ENCODE results near the gene RIT2. TPM values are rescaled to one million over a fixed set of nuclear protein-coding genes. Genes with fewer than 3 reads are reported as not detected.

The RIT2 gene
- total RNA-seq, 2 donors from 2014 or later = not detected

DNA sequence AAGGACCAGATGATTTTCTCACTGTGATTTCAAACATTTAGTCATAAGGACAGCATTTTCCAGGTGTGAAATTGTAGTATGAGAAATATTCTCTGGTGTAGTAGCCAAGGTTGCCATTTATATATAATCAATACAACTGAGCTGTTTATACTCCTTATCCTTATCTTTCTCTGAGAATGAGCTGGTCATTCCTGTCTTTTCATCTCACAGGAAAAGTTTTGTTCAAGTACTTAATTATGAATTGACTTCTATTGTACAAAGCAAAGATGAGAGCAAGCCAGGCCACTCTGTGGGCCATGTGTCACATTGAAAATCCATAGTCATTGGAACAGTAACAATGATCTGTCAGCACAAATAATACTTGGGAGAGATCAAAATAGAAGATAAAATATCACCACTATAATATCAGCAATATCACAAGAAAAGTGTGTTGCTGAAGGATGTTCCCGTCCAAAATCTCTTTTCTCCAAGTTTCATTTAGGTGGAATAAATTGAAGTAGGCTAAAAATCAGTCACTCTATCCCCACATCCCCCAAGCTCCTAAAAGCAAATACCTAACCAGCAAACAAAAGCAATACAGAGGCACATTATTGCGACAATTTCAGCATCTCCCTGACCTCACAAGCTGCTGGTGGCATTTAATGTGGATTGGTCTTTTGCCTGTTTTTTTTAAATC, 2.1 kb downstream of the RIT2 start:
- no peaks in the 10 kb centered on the region for H3K27me3 ChIP-seq
- no peak overlapping the region for H3K4me3 ChIP-seq
- no peaks in the 10 kb centered on the region for H3K9me3 ChIP-seq
- H3K4me1 ChIP-seq = no peaks in the 10 kb centered on the region
- TF ChIP-seq, protein P1, sequence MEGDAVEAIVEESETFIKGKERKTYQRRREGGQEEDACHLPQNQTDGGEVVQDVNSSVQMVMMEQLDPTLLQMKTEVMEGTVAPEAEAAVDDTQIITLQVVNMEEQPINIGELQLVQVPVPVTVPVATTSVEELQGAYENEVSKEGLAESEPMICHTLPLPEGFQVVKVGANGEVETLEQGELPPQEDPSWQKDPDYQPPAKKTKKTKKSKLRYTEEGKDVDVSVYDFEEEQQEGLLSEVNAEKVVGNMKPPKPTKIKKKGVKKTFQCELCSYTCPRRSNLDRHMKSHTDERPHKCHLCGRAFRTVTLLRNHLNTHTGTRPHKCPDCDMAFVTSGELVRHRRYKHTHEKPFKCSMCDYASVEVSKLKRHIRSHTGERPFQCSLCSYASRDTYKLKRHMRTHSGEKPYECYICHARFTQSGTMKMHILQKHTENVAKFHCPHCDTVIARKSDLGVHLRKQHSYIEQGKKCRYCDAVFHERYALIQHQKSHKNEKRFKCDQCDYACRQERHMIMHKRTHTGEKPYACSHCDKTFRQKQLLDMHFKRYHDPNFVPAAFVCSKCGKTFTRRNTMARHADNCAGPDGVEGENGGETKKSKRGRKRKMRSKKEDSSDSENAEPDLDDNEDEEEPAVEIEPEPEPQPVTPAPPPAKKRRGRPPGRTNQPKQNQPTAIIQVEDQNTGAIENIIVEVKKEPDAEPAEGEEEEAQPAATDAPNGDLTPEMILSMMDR (IDR thresholded peaks at IDR 0.05) = no peak
- H3K27ac ChIP-seq = no peak overlapping the region
- DNase-seq (ENCODE audit: low spot score) = no peak
- no peaks in the 10 kb centered on the region for H3K36me3 ChIP-seq

DNA sequence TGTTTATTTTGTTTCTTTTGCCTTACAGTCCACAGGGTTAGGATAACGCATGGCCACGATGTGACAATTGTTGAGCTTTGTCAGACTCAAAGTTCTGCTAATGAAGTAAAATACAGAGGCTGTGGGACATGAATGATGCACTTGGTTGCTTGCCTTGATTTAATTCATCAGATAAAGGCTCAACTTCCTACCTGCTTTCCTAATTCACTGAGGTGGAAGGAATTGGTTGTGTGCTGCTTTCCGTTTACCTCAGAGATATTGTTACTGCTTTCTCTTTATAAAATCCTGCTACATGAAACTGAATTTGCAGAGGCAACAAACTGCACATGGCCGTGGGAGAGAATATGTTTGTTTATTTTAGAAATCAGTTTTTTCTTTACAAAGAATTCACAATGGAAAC, 6.6 kb downstream of the RIT2 start:
- Histone ChIP-seq H3K27ac (no peak overlapping the region), H3K9me3 (no peaks in the 10 kb centered on the region), H3K36me3 (no peaks in the 10 kb centered on the region), H3K4me3 (no peak overlapping the region), H3K4me1 (no peaks in the 10 kb centered on the region), H3K27me3 (no peaks in the 10 kb centered on the region)
- no peak for DNase-seq (ENCODE audit: low spot score)
- TF ChIP-seq, protein P1 (IDR thresholded peaks at IDR 0.05) = no peak

DNA sequence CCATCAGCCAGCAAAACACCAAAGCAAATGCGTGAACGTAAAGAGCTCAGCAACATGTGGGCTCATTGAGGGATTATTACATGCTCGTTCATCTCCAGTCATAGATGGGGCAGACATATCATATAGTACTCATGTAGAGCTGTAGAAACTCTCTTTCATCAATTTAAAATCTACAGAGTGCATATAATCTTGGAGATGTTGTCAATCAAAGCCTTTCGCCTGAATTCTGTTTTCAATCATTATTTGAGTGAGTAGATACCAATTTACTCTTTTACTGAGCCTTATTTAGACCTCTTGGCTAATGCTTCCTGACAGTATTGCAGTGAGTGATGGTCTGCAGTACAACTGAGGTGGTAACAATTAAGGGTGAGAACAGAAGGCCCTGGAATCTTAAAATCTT, 7.0 kb downstream of the RIT2 start:
- Histone ChIP-seq H3K4me3 (no peak overlapping the region), H3K27ac (no peak overlapping the region), H3K9me3 (no peaks in the 10 kb centered on the region), H3K27me3 (no peaks in the 10 kb centered on the region), H3K4me1 (no peaks in the 10 kb centered on the region), H3K36me3 (no peaks in the 10 kb centered on the region)
- TF ChIP-seq, protein P1 (IDR thresholded peaks at IDR 0.05) = no peak
- no peak for DNase-seq (ENCODE audit: low spot score)

DNA sequence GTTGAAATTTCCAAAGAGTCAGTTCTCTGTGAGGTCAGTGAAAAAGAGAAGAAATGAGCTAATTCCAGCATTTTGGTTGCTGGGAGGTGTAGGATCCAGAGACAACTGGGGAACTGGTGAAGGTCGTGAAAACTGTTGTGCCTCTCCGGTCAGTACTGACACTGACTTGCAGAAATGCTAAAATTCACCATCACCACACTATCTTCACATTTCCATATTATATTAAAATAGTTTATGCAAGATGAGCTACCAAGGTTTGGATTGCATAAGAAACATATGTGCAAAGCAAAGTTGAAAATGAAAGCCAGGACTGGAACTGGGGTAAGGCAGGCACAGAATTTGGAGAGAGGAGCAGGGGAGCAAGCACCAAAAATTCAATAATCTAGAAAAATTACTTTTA, 21.8 kb downstream of the RIT2 start:
- Histone ChIP-seq H3K9me3 (no peaks in the 10 kb centered on the region), H3K4me3 (no peak overlapping the region)
- TF ChIP-seq, protein P1 (IDR thresholded peaks at IDR 0.05) = no peak

DNA sequence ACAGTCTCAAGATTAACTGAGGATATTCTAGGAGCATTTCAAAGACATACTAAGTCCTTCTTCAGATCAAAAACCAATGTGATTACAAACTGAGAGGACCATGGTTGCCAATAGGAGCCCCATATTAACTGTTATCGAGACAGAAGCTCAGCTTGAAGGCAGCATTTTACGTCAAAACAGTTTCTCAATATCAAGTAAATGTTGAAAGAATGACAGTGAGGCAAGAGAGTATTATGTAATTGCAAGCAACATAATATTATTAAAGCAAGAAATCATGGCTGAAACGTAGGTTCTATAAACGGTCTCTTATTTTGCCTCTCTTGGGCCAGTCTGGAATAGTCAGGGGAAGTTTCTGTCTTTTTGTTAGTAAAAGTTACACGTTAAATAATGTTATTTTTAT, 22.9 kb downstream of the RIT2 start:
- Histone ChIP-seq H3K27me3 (no peaks in the 10 kb centered on the region), H3K9me3 (no peaks in the 10 kb centered on the region), H3K4me3 (no peak overlapping the region), H3K27ac (no peak overlapping the region), H3K36me3 (no peaks in the 10 kb centered on the region), H3K4me1 (no peaks in the 10 kb centered on the region)
- DNase-seq (ENCODE audit: low spot score) = no peak
- TF ChIP-seq, protein P1 (IDR thresholded peaks at IDR 0.05) = no peak

More for the DNA sequence above, 21.8 kb downstream of the RIT2 start:
- no peaks in the 10 kb centered on the region for H3K4me1 ChIP-seq
- H3K36me3 ChIP-seq = no peaks in the 10 kb centered on the region
- no peak for DNase-seq (ENCODE audit: low spot score)
- no peaks in the 10 kb centered on the region for H3K27me3 ChIP-seq
- H3K27ac ChIP-seq = no peak overlapping the region

DNA sequence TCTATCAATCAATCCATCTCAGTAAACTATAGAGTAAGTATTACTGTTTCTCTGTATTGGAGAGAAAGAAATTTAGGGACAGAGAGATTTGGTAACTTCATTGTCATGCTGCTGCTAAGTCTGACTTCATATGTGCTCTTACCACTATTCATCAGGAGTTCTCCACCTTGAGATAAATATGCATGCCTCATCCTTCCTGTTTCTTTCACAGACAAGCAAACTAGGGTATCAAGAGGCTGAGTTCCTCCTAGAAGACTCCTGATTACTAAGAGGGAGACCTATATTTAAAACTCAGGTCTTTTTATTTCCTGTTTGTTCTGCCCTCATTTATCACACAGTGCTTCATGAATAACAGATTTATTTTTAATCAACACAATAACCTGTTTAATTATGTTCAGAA, 34.1 kb downstream of the RIT2 start:
- no peaks in the 10 kb centered on the region for H3K4me1 ChIP-seq
- H3K36me3 ChIP-seq = no peaks in the 10 kb centered on the region
- H3K4me3 ChIP-seq = no peak overlapping the region
- H3K9me3 ChIP-seq = no peaks in the 10 kb centered on the region
- no peak for DNase-seq (ENCODE audit: low spot score)
- no peaks in the 10 kb centered on the region for H3K27me3 ChIP-seq
- TF ChIP-seq, protein P1 (IDR thresholded peaks at IDR 0.05) = no peak
- no peak overlapping the region for H3K27ac ChIP-seq
